Body of pancreas (tissue), 4 donors: Measurements from ENCODE around the gene INTS6L.

Experiments used
- POLR2A ChIP-seq, 3 donors: fragments of 450-650 bp; IDR thresholded peaks; one replicate each; pipeline ENCODE4 v1.6.1; 2016; ENCODE audit warnings: antibody characterized with exemption in 3 of 3, mild to moderate bottlenecking in 2 of 3
- TF ChIP-seq, protein P1 (sequence below), 7 experiments: fragments of 450-650 bp in 4 of 7; fragments of 200-600 bp in 3 of 7; sonication (generic) in 3 of 7; IDR thresholded peaks; one replicate each; pipeline ENCODE4 v1.5.1; 2016 to 2019; ENCODE audit warnings: antibody characterized with exemption in 7 of 7

GRCh38 chrX:135489542-135489941, 30.9 kb upstream of the INTS6L start:
- no peak for TF ChIP-seq POLR2A (IDR thresholded peaks at IDR 0.05)
- TF ChIP-seq, protein P1, sequence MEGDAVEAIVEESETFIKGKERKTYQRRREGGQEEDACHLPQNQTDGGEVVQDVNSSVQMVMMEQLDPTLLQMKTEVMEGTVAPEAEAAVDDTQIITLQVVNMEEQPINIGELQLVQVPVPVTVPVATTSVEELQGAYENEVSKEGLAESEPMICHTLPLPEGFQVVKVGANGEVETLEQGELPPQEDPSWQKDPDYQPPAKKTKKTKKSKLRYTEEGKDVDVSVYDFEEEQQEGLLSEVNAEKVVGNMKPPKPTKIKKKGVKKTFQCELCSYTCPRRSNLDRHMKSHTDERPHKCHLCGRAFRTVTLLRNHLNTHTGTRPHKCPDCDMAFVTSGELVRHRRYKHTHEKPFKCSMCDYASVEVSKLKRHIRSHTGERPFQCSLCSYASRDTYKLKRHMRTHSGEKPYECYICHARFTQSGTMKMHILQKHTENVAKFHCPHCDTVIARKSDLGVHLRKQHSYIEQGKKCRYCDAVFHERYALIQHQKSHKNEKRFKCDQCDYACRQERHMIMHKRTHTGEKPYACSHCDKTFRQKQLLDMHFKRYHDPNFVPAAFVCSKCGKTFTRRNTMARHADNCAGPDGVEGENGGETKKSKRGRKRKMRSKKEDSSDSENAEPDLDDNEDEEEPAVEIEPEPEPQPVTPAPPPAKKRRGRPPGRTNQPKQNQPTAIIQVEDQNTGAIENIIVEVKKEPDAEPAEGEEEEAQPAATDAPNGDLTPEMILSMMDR (IDR thresholded peaks at IDR 0.05) = no peak
